Osteocyte (in vitro differentiated cells): ENCODE measurements around the gene CDH24. TPM values are rescaled to one million over a fixed set of nuclear protein-coding genes. Genes with fewer than 3 reads are reported as not detected.

Experiments used
- DNase-seq: peaks from one replicate; pipeline ENCODE4 v3.0.0; 2021; ENCODE audit warnings: mixed read lengths; ENCODE audit not compliant: unreplicated experiment; ENCODE audit errors: extremely low spot score
- H3K27ac Mint-ChIP-seq: one replicate; pipeline ENCODE4 v1.8.0; 2021; ENCODE audit warnings: mild to moderate bottlenecking, mixed read lengths; ENCODE audit not compliant: unreplicated experiment
- H3K27me3 Mint-ChIP-seq: one replicate; pipeline ENCODE4 v1.8.0; 2021; ENCODE audit warnings: mixed read lengths; ENCODE audit not compliant: unreplicated experiment
- H3K36me3 Mint-ChIP-seq: one replicate; pipeline ENCODE4 v1.8.0; 2021; ENCODE audit warnings: mixed read lengths; ENCODE audit not compliant: unreplicated experiment
- H3K4me1 Mint-ChIP-seq: one replicate; pipeline ENCODE4 v1.8.0; 2021; ENCODE audit warnings: mixed read lengths; ENCODE audit not compliant: unreplicated experiment
- H3K4me3 Mint-ChIP-seq: one replicate; pipeline ENCODE4 v1.8.0; 2021; ENCODE audit warnings: mild to moderate bottlenecking, moderate library complexity, mixed read lengths; ENCODE audit not compliant: unreplicated experiment
- H3K9me3 Mint-ChIP-seq: one replicate; pipeline ENCODE4 v1.8.0; 2021; ENCODE audit warnings: mixed read lengths; ENCODE audit not compliant: unreplicated experiment
- total RNA-seq: library from RNA; stranded (reverse); gene quantifications from 2 replicates; pipeline ENCODE4 v1.2.1, GENCODE V29; 2021
- TF ChIP-seq, protein P1 (sequence below): fragments of 200-600 bp; sonication (generic); IDR thresholded peaks from 2 replicates; pipeline ENCODE4 v1.5.0; 2021; ENCODE audit warnings: antibody characterized with exemption, mild to moderate bottlenecking, moderate library complexity

CDH24 gene
- total RNA-seq, 1 donor from 2014 or later = 13.3 TPM

DNA sequence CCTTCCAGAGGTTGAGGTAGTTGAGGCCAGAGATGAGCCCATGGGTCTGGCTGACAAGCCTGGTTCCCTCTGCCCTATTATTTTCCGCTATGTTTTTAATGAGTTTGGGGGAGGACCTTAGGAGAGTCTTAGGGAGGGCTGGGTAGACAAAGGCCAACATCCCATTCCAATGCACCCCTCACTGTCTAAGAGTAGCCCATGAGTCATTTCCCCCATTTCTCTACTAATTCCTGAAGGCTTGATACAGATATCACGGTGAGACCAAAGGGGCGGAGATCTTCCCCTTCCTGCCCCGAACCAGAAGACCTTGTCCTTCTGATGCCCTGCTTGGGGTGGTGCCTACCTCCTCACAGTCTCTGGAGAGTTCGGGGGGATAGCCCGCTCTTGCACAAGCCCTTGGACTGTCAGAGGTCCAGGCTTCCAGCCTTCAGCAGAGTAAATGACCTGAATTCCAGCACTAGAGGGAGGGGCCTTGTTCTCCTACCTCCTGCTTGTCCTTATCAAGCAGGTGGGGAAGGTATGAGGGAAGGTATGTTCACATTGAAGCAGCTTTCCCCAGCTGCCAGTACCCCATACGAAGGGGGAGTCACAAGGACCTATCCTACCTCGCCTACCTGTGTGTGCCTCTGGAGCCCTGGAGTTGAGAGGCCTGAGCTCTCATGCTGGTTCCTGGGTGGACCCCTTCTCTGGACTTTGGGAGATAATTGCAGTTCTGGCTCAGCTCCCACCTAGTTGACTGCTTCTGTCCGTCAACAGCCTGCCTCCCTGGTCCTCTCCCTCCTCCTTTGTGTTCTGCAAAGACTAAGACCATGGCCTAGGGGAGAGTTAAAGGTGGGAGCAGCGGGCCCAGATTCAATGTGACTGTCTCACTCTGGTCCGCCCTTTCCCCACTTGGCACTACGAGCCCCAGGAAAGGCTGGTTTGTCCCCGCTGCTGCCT lies 11.6 kb downstream of the CDH24 start:
- Mint-ChIP-seq H3K27me3 (no peaks in the 10 kb centered on the region), H3K4me1 (peaks cover 15% of the 10 kb centered on the region), H3K4me3 (no peak overlapping the region), H3K27ac (no peak overlapping the region), H3K36me3 (no peaks in the 10 kb centered on the region), H3K9me3 (no peaks in the 10 kb centered on the region)
- no peak for DNase-seq
- TF ChIP-seq, protein P1, sequence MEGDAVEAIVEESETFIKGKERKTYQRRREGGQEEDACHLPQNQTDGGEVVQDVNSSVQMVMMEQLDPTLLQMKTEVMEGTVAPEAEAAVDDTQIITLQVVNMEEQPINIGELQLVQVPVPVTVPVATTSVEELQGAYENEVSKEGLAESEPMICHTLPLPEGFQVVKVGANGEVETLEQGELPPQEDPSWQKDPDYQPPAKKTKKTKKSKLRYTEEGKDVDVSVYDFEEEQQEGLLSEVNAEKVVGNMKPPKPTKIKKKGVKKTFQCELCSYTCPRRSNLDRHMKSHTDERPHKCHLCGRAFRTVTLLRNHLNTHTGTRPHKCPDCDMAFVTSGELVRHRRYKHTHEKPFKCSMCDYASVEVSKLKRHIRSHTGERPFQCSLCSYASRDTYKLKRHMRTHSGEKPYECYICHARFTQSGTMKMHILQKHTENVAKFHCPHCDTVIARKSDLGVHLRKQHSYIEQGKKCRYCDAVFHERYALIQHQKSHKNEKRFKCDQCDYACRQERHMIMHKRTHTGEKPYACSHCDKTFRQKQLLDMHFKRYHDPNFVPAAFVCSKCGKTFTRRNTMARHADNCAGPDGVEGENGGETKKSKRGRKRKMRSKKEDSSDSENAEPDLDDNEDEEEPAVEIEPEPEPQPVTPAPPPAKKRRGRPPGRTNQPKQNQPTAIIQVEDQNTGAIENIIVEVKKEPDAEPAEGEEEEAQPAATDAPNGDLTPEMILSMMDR = no peak

- H3K4me3 Mint-ChIP-seq = no peak overlapping the region
- H3K4me1 Mint-ChIP-seq = peaks cover 15% of the 10 kb centered on the region
- no peaks in the 10 kb centered on the region for H3K27me3 Mint-ChIP-seq
- no peaks in the 10 kb centered on the region for H3K9me3 Mint-ChIP-seq
- TF ChIP-seq, protein P1 = no peak
- no peak overlapping the region for H3K27ac Mint-ChIP-seq
- DNase-seq = no peak
- H3K36me3 Mint-ChIP-seq = no peaks in the 10 kb centered on the region
These were observed 12.5 kb downstream of the CDH24 start for GRCh38 chr14:23044840-23045239.

DNA sequence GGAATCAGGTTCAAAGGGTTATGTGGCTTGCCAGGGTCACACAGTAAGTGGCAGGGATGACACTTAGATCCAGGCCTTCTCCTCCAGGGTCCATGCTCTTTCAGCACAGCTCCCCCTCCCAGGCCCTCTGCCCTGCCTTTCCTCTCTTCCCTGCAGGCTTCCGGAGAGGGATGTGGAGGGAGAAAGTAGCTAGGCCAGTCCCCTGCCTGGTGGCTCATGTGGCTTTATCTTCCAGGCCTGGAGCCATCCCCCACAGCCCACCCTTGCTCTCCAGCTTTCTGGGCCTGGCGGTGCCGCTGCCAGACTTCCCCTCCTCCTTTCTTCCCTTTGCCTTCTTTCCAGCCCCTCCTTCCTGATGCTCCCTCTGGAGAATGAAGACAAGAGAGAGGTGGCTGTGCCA lies 13.6 kb downstream of the CDH24 start:
- H3K9me3 Mint-ChIP-seq = no peaks in the 10 kb centered on the region
- no peak for DNase-seq

GRCh38 chr14:23043145-23043544 lies 14.2 kb downstream of the CDH24 start:
- no peaks in the 10 kb centered on the region for H3K36me3 Mint-ChIP-seq
- TF ChIP-seq, protein P1 = no peak
- H3K27ac Mint-ChIP-seq = no peak overlapping the region
- DNase-seq = no peak
- H3K4me1 Mint-ChIP-seq = peaks cover 12% of the 10 kb centered on the region
- no peak overlapping the region for H3K4me3 Mint-ChIP-seq
- no peaks in the 10 kb centered on the region for H3K9me3 Mint-ChIP-seq
- H3K27me3 Mint-ChIP-seq = no peaks in the 10 kb centered on the region

More for the DNA sequence above, 13.6 kb downstream of the CDH24 start:
- H3K4me1 Mint-ChIP-seq = peaks cover 15% of the 10 kb centered on the region
- H3K36me3 Mint-ChIP-seq = no peaks in the 10 kb centered on the region
- H3K27ac Mint-ChIP-seq = no peak overlapping the region
- H3K4me3 Mint-ChIP-seq = no peak overlapping the region
- H3K27me3 Mint-ChIP-seq = no peaks in the 10 kb centered on the region
- TF ChIP-seq, protein P1 = no peak

DNA sequence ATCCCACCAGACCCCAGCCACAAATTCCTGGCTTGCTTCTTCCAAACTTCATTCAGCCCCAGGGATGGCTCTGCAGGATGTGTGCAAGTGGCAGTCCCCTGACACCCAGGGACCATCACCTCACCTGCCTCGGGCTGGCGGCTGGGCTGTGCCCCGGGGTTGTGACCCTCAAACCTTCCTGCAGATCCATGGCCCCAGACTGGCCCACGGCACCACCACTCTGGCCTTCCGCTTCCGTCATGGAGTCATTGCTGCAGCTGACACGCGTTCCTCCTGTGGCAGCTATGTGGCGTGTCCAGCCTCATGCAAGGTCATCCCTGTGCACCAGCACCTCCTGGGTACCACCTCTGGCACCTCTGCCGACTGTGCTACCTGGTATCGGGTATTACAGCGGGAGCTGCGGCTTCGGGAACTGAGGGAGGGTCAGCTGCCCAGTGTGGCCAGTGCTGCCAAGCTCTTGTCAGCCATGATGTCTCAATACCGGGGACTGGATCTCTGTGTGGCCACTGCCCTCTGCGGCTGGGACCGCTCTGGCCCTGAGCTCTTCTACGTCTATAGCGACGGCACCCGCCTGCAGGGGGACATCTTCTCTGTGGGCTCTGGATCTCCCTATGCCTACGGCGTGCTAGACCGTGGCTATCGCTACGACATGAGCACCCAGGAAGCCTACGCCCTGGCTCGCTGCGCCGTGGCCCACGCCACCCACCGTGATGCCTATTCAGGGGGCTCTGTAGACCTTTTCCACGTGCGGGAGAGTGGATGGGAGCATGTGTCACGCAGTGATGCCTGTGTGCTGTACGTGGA lies 15.0 kb downstream of the CDH24 start, which contains the start of gene PSMB11:
PSMB11 (plus strand) TSS at position 51 of the 804 bp plus-strand sequence; CDS start at position 65, 14 bp downstream.
- no peaks in the 10 kb centered on the region for H3K36me3 Mint-ChIP-seq
- no peak within 1 kb of the TSS for H3K27ac Mint-ChIP-seq
- H3K27me3 Mint-ChIP-seq = no peaks in the 10 kb centered on the region
- H3K4me1 Mint-ChIP-seq = peaks cover 9% of the 10 kb centered on the region
- TF ChIP-seq, protein P1 = no peak
- H3K9me3 Mint-ChIP-seq = no peaks in the 10 kb centered on the region
- no peak within 1 kb of the TSS for H3K4me3 Mint-ChIP-seq
- no peak for DNase-seq
